ENCODE results near the gene AP1B1.

AP1B1 gene

DNA sequence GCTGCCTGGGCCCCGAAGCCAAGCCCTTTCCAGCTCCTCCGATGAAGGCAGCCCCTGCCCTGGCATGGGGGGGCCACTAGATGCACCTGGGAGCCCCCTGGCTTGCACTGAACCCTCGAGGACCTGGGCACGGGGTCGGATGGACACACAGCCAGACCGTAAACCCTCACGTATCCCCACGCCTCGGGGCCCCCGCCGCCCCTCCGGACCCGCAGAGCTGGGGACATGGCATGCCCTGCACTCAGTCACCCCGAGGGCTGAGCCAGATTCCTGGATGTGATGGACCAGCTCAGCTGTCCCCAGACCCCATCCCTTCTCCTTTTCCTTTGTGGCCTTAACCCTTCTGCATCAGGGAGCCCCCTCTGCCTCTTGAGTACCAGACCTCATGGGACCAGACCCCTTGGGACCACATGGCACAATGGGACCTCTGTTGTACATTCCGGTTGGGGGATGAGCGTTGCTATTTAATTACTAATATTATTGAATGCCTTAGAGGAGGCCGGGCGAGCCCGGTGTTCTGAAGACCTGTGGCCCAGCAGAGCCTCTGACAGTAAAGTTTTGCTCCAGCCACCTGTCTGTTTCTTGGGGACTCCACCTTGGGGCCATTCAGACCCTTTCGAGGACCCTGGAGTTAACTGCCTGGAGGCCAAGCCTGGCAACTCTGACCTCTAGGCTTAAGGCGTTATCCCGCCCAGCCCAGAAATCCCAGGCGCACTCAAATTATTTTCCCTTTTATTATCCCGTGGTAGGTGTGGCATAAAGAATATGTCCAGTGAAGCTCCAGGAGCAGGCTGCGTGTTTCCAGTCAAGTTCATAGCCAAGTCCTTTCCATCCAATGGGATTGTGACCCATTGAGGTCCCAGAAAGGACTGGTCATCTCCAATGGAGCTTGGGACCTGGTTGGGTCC, 75.9 kb downstream of the AP1B1 start:
- TF ChIP-seq ZNF274 (IDR thresholded peaks at IDR 0.05; ENCODE audit: low read depth, low read length), result no peak
- no peak overlapping the region for H3K4me3 ChIP-seq (ENCODE audit: low read length)

DNA sequence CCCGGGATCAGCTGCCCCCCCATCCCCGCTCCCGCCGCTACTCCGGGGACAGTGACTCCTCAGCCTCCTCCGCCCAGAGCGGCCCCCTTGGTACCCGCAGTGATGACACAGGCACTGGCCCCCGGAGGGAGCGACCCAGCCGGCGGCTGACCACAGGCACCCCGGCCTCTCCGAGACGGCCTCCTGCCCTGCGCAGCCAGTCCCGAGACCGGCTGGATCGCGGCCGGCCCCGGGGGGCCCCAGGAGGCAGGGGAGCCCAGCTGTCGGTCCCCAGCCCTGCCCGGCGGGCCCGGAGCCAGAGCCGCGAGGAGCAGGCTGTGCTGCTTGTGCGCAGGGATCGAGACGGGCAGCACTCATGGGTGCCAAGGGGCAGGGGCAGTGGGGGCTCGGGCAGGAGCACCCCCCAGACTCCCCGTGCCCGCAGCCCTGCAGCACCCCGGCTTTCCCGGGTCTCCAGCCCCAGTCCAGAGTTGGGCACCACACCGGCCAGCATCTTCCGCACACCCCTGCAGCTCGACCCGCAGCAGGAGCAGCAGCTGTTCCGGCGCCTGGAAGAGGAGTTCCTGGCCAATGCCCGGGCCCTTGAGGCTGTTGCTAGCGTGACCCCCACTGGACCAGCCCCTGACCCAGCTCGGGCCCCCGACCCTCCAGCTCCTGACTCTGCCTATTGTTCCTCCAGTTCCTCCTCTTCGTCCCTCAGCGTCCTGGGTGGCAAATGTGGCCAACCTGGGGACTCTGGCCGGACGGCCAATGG, 76.7 kb downstream of the AP1B1 start:
- TF ChIP-seq ZNF274 (IDR thresholded peaks at IDR 0.05; ENCODE audit: low read depth, low read length), result no peak
- H3K4me3 ChIP-seq (ENCODE audit: low read length), result no peak overlapping the region

DNA sequence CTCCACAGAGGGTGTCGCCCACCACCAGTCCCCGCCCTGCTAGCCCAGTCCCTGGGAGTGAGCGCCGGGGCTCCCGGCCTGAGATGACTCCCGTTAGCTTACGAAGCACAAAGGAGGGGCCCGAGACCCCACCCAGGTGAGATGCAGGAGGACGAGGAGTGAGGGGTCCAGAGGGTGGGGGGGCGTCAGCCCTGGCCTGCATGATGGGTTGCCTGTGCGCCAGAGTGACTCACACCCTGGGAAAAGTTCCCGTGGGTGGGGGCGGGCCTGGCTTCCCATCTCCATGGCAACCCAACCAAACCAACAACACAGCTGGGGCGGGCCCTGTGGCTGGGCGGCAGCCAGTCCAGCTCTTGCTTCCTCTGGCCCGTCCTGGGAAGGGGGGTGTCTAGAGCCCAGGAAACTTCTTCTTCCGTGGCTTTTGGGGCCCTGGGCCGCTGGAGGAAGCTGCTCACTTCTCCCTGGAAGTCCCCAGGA, 77.5 kb downstream of the AP1B1 start:
- H3K4me3 ChIP-seq (ENCODE audit: low read length), result no peak overlapping the region
- TF ChIP-seq ZNF274 (IDR thresholded peaks at IDR 0.05; ENCODE audit: low read depth, low read length), result no peak

- H3K4me3 ChIP-seq (ENCODE audit: low read length), result no peak overlapping the region
- no peak for TF ChIP-seq ZNF274 (IDR thresholded peaks at IDR 0.05; ENCODE audit: low read depth, low read length)
These were observed 78.1 kb downstream of the AP1B1 start for GRCh38 chr22:29310065-29310862.

- H3K4me3 ChIP-seq (ENCODE audit: low read length), result no peak overlapping the region
These were observed 78.9 kb downstream of the AP1B1 start for GRCh38 chr22:29309332-29310064.

DNA sequence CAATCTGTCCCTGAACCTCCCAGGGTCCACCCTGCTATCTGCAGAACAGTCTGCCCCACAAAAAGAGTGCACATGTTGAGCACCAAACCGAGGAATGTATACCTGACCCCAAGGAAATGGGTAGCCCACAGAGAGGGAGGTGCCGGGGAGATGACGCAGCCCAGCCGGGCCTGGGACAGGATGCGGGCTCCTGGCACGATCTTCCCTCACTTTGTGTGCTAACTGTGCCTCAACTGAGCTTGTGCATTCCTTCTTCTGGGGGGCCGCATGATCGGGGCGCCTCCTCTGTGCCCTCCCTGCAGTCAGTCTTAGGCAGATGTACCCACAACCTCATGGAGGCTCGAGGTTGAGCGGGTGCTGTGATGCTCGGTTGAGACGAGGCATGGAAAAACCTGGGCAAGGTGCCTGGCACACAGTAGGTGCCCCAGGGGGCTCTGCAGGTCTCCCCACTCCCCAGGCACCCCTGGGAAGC, 79.5 kb downstream of the AP1B1 start:
- no peak for TF ChIP-seq ZNF274 (IDR thresholded peaks at IDR 0.05; ENCODE audit: low read depth, low read length)
- H3K4me3 ChIP-seq (ENCODE audit: low read length), result no peak overlapping the region

More at GRCh38 chr22:29309332-29310064, 78.9 kb downstream of the AP1B1 start:
- no peak for TF ChIP-seq ZNF274 (IDR thresholded peaks at IDR 0.05; ENCODE audit: low read depth, low read length)

DNA sequence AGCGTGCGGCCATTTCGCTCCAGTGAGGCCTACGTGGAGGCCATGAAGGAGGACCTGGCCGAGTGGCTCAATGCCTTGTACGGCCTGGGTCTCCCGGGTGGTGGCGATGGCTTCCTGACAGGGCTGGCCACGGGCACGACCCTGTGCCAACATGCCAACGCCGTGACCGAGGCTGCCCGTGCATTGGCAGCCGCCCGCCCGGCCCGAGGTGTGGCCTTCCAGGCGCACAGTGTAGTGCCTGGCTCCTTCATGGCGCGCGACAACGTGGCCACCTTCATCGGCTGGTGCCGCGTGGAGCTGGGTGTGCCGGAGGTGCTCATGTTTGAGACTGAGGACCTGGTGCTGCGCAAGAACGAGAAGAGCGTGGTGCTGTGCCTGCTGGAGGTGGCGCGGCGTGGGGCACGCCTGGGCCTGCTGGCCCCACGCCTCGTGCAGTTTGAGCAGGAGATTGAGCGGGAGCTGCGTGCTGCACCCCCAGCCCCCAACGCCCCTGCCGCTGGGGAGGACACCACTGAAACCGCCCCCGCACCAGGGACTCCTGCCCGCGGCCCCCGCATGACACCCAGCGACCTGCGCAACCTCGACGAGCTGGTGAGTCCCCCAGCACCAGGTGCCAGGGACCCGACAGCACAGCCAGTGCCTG, 80.1 kb downstream of the AP1B1 start:
- no peak for TF ChIP-seq ZNF274 (IDR thresholded peaks at IDR 0.05; ENCODE audit: low read depth, low read length)
- no peak overlapping the region for H3K4me3 ChIP-seq (ENCODE audit: low read length)

DNA sequence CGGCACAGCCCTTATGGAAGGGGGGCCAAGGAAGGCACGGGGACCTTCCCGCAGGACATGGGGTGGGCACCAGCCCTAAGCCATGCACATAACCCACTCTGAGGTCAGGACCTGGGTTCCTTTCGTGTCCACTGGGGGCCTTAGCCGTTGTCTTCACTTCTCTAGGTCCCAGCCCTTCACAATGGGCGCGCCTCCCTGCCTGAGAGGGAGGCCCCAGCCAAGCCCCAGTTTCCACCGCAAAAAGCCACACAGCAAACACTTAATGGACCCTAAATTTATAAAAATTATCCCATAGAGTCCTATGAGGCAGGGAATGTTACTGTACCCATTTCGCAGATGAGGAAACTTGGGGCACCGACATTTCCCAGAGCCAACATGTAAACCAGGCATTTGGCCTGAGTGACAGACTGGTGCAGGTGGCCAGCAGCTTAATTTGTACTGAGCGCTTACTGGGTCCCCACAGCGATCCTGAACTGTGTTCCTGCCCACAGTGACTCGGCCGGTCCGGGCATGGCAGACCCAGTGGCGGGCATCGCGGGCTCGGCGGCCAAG, 80.7 kb downstream of the AP1B1 start:
- no peak for TF ChIP-seq ZNF274 (IDR thresholded peaks at IDR 0.05; ENCODE audit: low read depth, low read length)
- no peak overlapping the region for H3K4me3 ChIP-seq (ENCODE audit: low read length)

- H3K4me3 ChIP-seq (ENCODE audit: low read length), result peak overlapping the region; percentile 10; the same call in 1 of the 2 replicates
- TF ChIP-seq ZNF274 (IDR thresholded peaks at IDR 0.05; ENCODE audit: low read depth, low read length), result no peak
These were observed 81.4 kb downstream of the AP1B1 start for GRCh38 chr22:29306835-29307595.

- H3K4me3 ChIP-seq (ENCODE audit: low read length), result peak within 1 kb of the TSS; percentile 10; the same call in 1 of the 2 replicates
- no peak for TF ChIP-seq ZNF274 (IDR thresholded peaks at IDR 0.05; ENCODE audit: low read depth, low read length)
These were observed 82.1 kb downstream of the AP1B1 start, which contains the start of gene GAS2L1 for GRCh38 chr22:29306175-29306834. Gene GAS2L1 (plus strand): TSS chr22:29306650. CDS start chr22:29308106, 1,456 bp downstream.

GRCh38 chr22:29305836-29306174, 82.6 kb downstream of the AP1B1 start:
- TF ChIP-seq ZNF274 (IDR thresholded peaks at IDR 0.05; ENCODE audit: low read depth, low read length), result no peak
- H3K4me3 ChIP-seq (ENCODE audit: low read length), result no peak overlapping the region

Measured in GM08714 (cell line).